Tibial nerve (tissue), 4 donors: Measurements from ENCODE around the gene C1orf94. TPM values are rescaled to one million over a fixed set of nuclear protein-coding genes. Genes with fewer than 3 reads are reported as not detected.

Experiments
- DNase-seq, 2 donors: peaks; one replicate each; pipeline ENCODE4 v3.0.0-alpha.2; 2019; ENCODE audit warnings: low spot score in 2 of 2
- H3K27ac ChIP-seq, 4 donors: fragments of 200-600 bp; sonication (generic) in 3 of 4; one replicate each; pipeline ENCODE4 v1.5.1; 2017 to 2019; ENCODE audit warnings: mild to moderate bottlenecking in 1 of 4
- H3K27me3 ChIP-seq, 2 donors: fragments of 200-600 bp; sonication (generic) in 1 of 2; one replicate each; pipeline versions ENCODE4 v1.5.1 to v1.6.0; 2017 to 2019
- H3K36me3 ChIP-seq, 3 donors: fragments of 200-600 bp; sonication (generic); one replicate each; pipeline ENCODE4 v1.5.1; 2018 to 2019
- H3K4me1 ChIP-seq, 4 donors: fragments of 200-600 bp; sonication (generic) in 3 of 4; one replicate each; pipeline ENCODE4 v1.5.1; 2017 to 2019
- H3K4me3 ChIP-seq, 4 donors: fragments of 200-600 bp; sonication (generic) in 3 of 4; one replicate each; pipeline ENCODE4 v1.5.1; 2017 to 2019; ENCODE audit warnings: mild to moderate bottlenecking in 1 of 4, moderate library complexity in 1 of 4
- H3K9me3 ChIP-seq, 4 donors: fragments of 200-600 bp; sonication (generic) in 3 of 4; one replicate each; pipeline ENCODE4 v1.5.1; 2017 to 2019
- EP300 ChIP-seq, 2 donors: sonication (generic); formaldehyde crosslinking; IDR thresholded peaks; one replicate each; pipeline ENCODE4 v1.6.1; 2017; ENCODE audit warnings: antibody characterized with exemption in 2 of 2, mild to moderate bottlenecking in 1 of 2
- POLR2A ChIP-seq, 2 donors: fragments of 450-650 bp; IDR thresholded peaks; one replicate each; pipeline ENCODE4 v1.6.1; 2017; ENCODE audit warnings: antibody characterized with exemption in 2 of 2, mild to moderate bottlenecking in 2 of 2, moderate library complexity in 2 of 2
- WGBS, 2 donors: methylation state at CpG; one replicate each; pipeline ENCODE4 v1.1.5; 2018; 5-methylcytosine and 5-hydroxymethylcytosine counted together
- total RNA-seq, 4 donors: library from RNA; depleted of rRNA; stranded (reverse); fragments of >200 nt; gene quantifications; one replicate each; pipeline ENCODE4 v1.1.0, GENCODE V29; 2016
- TF ChIP-seq, protein P1 (sequence below), 5 experiments: fragments of 200-600 bp in 3 of 5; fragments of 450-650 bp in 2 of 5; sonication (generic) in 3 of 5; IDR thresholded peaks; one replicate each; pipeline ENCODE4 v1.5.1; 2016 to 2019; ENCODE audit warnings: antibody characterized with exemption in 5 of 5, mild to moderate bottlenecking in 3 of 5, moderate library complexity in 2 of 5

The C1orf94 gene
- total RNA-seq, 4 donors from 2014 or later = not detected

DNA sequence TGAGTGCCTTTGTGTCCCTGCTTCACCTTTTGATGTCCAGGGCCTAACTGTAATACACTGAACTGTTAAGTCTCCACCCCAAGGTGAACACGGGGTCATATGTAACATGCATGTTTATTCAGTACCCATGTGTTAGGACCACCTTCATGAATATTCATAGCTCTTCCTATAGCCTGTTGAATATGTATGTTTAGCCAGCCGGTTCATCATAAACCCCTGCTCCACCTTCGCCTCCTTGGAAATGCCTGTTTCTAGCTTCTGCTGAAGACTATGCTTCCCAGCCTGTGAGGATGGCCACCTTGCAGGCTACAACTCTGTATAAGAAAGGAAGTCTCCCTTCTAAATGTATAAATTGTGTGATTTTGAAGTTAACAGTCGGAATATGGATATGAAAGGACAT is 69.3 kb downstream of the C1orf94 start:
- H3K9me3 ChIP-seq = peaks cover 0 to 8% (median 0%) of the 10 kb centered on the region in 4 donors
- 76 to 77% methylated on average over 4 of the region's 4 CpGs for WGBS, 2 donors
- H3K36me3 ChIP-seq = no peaks in the 10 kb centered on the region
- no peaks in the 10 kb centered on the region for H3K27me3 ChIP-seq
- no peak for DNase-seq
- H3K4me1 ChIP-seq = no peaks in the 10 kb centered on the region
- no peak overlapping the region for H3K4me3 ChIP-seq
- H3K27ac ChIP-seq = no peak overlapping the region
- TF ChIP-seq POLR2A (IDR thresholded peaks at IDR 0.05) = no peak
- TF ChIP-seq, protein P1, sequence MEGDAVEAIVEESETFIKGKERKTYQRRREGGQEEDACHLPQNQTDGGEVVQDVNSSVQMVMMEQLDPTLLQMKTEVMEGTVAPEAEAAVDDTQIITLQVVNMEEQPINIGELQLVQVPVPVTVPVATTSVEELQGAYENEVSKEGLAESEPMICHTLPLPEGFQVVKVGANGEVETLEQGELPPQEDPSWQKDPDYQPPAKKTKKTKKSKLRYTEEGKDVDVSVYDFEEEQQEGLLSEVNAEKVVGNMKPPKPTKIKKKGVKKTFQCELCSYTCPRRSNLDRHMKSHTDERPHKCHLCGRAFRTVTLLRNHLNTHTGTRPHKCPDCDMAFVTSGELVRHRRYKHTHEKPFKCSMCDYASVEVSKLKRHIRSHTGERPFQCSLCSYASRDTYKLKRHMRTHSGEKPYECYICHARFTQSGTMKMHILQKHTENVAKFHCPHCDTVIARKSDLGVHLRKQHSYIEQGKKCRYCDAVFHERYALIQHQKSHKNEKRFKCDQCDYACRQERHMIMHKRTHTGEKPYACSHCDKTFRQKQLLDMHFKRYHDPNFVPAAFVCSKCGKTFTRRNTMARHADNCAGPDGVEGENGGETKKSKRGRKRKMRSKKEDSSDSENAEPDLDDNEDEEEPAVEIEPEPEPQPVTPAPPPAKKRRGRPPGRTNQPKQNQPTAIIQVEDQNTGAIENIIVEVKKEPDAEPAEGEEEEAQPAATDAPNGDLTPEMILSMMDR (IDR thresholded peaks at IDR 0.05) = no peak
- no peak for TF ChIP-seq EP300 (IDR thresholded peaks at IDR 0.05)

DNA sequence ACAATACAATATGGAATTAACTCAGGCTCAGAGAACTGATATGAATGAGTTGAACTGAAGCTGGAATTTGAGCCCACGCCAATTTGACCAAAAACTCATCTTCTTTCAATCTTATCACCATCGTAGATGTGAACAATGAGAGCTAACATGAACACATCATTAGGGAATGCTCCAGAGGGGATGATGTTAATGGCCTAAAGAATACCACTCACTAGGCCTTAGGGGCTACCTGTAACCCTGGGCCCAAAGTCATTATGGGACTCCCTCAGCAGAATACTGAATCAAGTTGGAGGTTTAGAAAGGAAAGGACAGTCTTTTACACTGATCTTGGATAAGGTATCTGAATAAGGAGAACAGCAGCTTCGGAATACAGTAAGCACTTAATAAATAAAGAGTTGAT is 73.6 kb downstream of the C1orf94 start:
- H3K27me3 ChIP-seq = no peaks in the 10 kb centered on the region
- no peak for DNase-seq

DNA sequence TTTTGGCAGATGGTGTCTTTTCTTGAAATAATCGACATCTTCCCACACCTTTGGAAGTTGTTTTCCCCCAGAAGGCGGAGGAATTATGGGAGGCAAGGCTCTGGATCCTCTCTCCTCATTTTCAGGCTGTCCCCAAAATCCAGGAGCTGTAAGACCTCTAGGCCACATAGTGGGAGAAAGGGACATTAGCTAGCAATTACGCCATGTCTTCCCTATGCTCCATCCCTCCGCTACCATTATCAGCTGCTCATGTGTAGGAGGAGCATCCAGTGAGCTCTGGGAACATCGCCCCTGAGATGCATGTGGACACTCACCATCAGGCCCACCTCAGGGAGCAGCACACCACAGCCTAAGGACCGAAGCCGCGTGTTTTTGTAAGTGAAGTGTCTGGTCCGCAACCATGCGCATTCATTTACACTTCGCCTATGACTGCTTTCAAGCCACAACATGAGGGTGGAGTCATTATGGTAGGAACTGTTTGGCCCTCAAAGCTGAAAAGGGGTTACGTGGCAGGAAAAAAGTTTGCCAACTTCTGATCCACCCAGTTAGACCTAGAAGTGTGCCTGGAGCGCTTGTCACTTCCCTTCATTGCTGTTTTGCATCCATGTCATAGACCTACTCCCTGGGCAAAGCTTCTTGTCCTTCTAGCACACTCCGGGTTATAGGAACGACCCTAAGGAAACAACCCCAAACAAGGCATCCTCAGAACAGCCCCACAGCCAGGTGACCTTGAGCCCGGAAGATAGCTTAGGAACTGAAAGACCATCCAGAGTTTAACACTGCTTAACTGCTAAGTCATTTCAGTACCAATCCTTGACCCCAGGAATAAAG is 85.5 kb downstream of the C1orf94 start:
- H3K27ac ChIP-seq = no peak overlapping the region
- H3K36me3 ChIP-seq = no peaks in the 10 kb centered on the region
- WGBS, 2 donors = 80 to 83% methylated on average over 16 of the region's 16 CpGs
- peaks cover 0 to 7% (median 0%) of the 10 kb centered on the region in 4 donors for H3K9me3 ChIP-seq
- TF ChIP-seq, protein P1 (IDR thresholded peaks at IDR 0.05) = no peak
- TF ChIP-seq EP300 (IDR thresholded peaks at IDR 0.05) (no peak), POLR2A (IDR thresholded peaks at IDR 0.05) (no peak)
- no peaks in the 10 kb centered on the region for H3K27me3 ChIP-seq
- no peak for DNase-seq
- no peak overlapping the region for H3K4me3 ChIP-seq
- H3K4me1 ChIP-seq = no peaks in the 10 kb centered on the region

More for the DNA sequence above, 73.6 kb downstream of the C1orf94 start:
- TF ChIP-seq POLR2A (IDR thresholded peaks at IDR 0.05) (no peak), EP300 (IDR thresholded peaks at IDR 0.05) (no peak)
- TF ChIP-seq, protein P1 (IDR thresholded peaks at IDR 0.05) = no peak
- Histone ChIP-seq H3K4me1 (no peaks in the 10 kb centered on the region), H3K4me3 (no peak overlapping the region), H3K36me3 (no peaks in the 10 kb centered on the region), H3K27ac (no peak overlapping the region), H3K9me3 (no peaks in the 10 kb centered on the region)
- 40 to 49% methylated on average over 3 of the region's 3 CpGs for WGBS, 2 donors

DNA sequence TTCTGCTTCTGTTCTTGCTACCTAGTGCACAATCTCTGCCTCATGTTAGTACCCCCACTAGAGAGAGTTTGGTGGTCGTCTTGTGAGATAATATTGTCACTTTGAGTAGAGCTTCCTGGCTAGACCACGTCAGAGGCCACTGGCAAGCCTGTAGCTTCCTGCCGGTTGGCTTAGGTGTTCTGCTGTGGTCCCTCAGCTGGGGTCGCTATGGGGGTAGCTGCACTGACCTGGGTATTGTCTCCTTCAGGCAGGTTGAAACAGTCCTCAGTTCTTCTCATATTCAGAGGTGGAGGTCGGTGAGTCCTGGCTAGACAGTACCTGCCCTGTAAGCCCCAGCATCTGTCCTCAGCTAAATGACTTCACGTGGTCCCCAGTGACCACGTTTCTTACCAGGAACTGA is 86.2 kb downstream of the C1orf94 start:
- H3K9me3 ChIP-seq = peaks cover 0 to 7% (median 0%) of the 10 kb centered on the region in 4 donors
- H3K4me3 ChIP-seq = no peak overlapping the region
- no peak overlapping the region for H3K27ac ChIP-seq
- DNase-seq = no peak
- H3K27me3 ChIP-seq = no peaks in the 10 kb centered on the region
- no peaks in the 10 kb centered on the region for H3K4me1 ChIP-seq
- 71 to 72% methylated on average over 7 of the region's 7 CpGs for WGBS, 2 donors
- H3K36me3 ChIP-seq = no peaks in the 10 kb centered on the region
- TF ChIP-seq, protein P1 (IDR thresholded peaks at IDR 0.05) = no peak
- no peak for TF ChIP-seq EP300 (IDR thresholded peaks at IDR 0.05)
- TF ChIP-seq POLR2A (IDR thresholded peaks at IDR 0.05) = no peak

DNA sequence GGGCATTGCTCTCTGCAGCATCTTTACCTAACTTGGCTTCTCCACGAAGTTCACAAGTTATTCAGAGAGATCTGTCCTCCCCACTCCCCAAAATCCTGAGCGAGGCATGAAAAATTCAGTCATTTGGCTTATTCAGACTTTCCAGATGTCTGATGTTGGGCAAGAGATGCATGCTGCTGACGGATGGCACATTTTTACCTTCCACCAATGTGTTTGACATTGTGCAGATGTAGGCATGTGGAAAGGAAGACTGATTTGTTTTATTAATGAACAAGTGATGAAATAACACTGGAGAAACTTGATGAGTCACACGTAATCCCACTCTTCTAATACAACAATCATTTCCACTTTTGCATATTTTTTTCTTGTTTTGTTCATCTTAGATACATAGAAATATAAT is 86.7 kb downstream of the C1orf94 start:
- TF ChIP-seq, protein P1 (IDR thresholded peaks at IDR 0.05) = no peak
- TF ChIP-seq EP300 (IDR thresholded peaks at IDR 0.05) (no peak), POLR2A (IDR thresholded peaks at IDR 0.05) (no peak)
- peaks cover 0 to 7% (median 0%) of the 10 kb centered on the region in 4 donors for H3K9me3 ChIP-seq
- no peak for DNase-seq
- H3K36me3 ChIP-seq = no peaks in the 10 kb centered on the region
- no peak overlapping the region for H3K4me3 ChIP-seq
- H3K4me1 ChIP-seq = no peaks in the 10 kb centered on the region
- 78 to 80% methylated on average over 4 of the region's 4 CpGs for WGBS, 2 donors
- no peak overlapping the region for H3K27ac ChIP-seq
- H3K27me3 ChIP-seq = no peaks in the 10 kb centered on the region
